HepG2 (cell line): Measurements from ENCODE around the gene LONP1. TPM values are rescaled to one million over a fixed set of nuclear protein-coding genes. Genes with fewer than 3 reads are reported as not detected.

ENCODE experiments used
- DPF2 ChIP-seq: sonication (generic); formaldehyde crosslinking; IDR thresholded peaks from 2 replicates; pipeline ENCODE4 v1.4.0; 2020; ENCODE audit warnings: mild to moderate bottlenecking, low read depth, missing genetic modification reagents, borderline replicate concordance
- KIAA2018 ChIP-seq: sonication (generic); formaldehyde crosslinking; IDR thresholded peaks from 2 replicates; pipeline ENCODE4 v1.5.0; 2020; ENCODE audit warnings: mild to moderate bottlenecking, missing genetic modification reagents, borderline replicate concordance
- RARG ChIP-seq: sonication (generic); formaldehyde crosslinking; IDR thresholded peaks from 2 replicates; pipeline ENCODE4 v1.4.0; 2020; ENCODE audit warnings: low read depth, mild to moderate bottlenecking, missing genetic modification reagents
- SIN3B ChIP-seq: fragments of 150-350 bp; IDR thresholded peaks from 2 replicates; pipeline ENCODE4 v1.6.1; 2014; ENCODE audit warnings: low read length
- SOX5 ChIP-seq: IDR thresholded peaks from 2 replicates; pipeline ENCODE4 v1.6.1; 2016; ENCODE audit warnings: borderline replicate concordance
- STAT6 ChIP-seq: sonication (generic); formaldehyde crosslinking; IDR thresholded peaks from 2 replicates; pipeline ENCODE4 v1.4.0; 2020; ENCODE audit warnings: missing genetic modification reagents, mild to moderate bottlenecking, borderline replicate concordance
- TBL1XR1 ChIP-seq: fragments of 150-350 bp; IDR thresholded peaks from 2 replicates; pipeline ENCODE4 v1.6.1; 2014; ENCODE audit warnings: borderline replicate concordance, low read length; ENCODE audit not compliant: partially characterized antibody
- TFDP2 ChIP-seq: sonication (generic); formaldehyde crosslinking; IDR thresholded peaks from 2 replicates; pipeline ENCODE4 v1.4.0; 2020; ENCODE audit warnings: missing genetic modification reagents
- YEATS4 ChIP-seq: sonication (generic); formaldehyde crosslinking; IDR thresholded peaks from 2 replicates; pipeline ENCODE4 v1.4.0; 2020; ENCODE audit warnings: missing genetic modification reagents, borderline replicate concordance
- ZBTB33 ChIP-seq: sonication (generic); formaldehyde crosslinking; IDR thresholded peaks from 2 replicates; pipeline ENCODE4 v1.4.0; 2020; ENCODE audit warnings: missing genetic modification reagents
- ZC3H4 ChIP-seq: sonication (generic); formaldehyde crosslinking; IDR thresholded peaks from 2 replicates; pipeline ENCODE4 v1.4.0; 2020; ENCODE audit warnings: missing genetic modification reagents, borderline replicate concordance
- ZNF24 ChIP-seq: fragments of 450-650 bp; IDR thresholded peaks from 2 replicates; pipeline ENCODE4 v1.6.1; 2017; ENCODE audit warnings: antibody characterized with exemption, mild to moderate bottlenecking
- ZNF839 ChIP-seq: sonication (generic); formaldehyde crosslinking; IDR thresholded peaks from 2 replicates; pipeline ENCODE4 v1.4.0; 2020; ENCODE audit warnings: missing genetic modification reagents, mild to moderate bottlenecking, borderline replicate concordance
- ZSCAN21 ChIP-seq: sonication (generic); formaldehyde crosslinking; IDR thresholded peaks from 2 replicates; pipeline ENCODE4 v1.8.0; 2022; ENCODE audit warnings: mild to moderate bottlenecking, missing genetic modification reagents, moderate library complexity, borderline replicate concordance
- polyA plus RNA-seq, 8 experiments: library from polyadenylated mRNA; depleted of rRNA in 3 of 8; stranded (reverse) in 7 of 8; unstranded in 1 of 8; fragments of >200 nt; fragmentation: Illumina TruSeq in 4 of 8; extraction: Trizol in 4 of 8; gene quantifications; 2 replicates each; pipeline versions ENCODE4 v1.2.1 to v1.2.3, GENCODE V29; 2011 to 2016; ENCODE audit warnings: low read depth in 4 of 8, missing spikeins in 1 of 8, mixed read lengths in 1 of 8; ENCODE audit not compliant: insufficient read depth in 1 of 8
- total RNA-seq, 5 experiments: library from RNA; depleted of rRNA; stranded (reverse); fragments of >200 nt; fragmentation: Illumina TruSeq; extraction: Trizol; gene quantifications; 2 replicates each; pipeline ENCODE4 v1.2.3, GENCODE V29; 2016; ENCODE audit warnings: low read depth in 1 of 5

Gene LONP1
- total and polyA plus RNA-seq, 2 of the 13 experiments (the other 11 are each of a cell fraction or from before 2014, with no cell fraction given), result 59.5 to 76.8 TPM

- TF ChIP-seq STAT6 (CRISPR knock-in tag) (peak; percentile 81; the same call in 1 of the 2 replicates), ZC3H4 (no peak), DPF2 (CRISPR knock-in tag) (no peak), KIAA2018 (CRISPR knock-in tag) (no peak), ZBTB33 (CRISPR knock-in tag) (peak; percentile 86), ZNF24 (no peak), ZSCAN21 (CRISPR knock-in tag) (peak; percentile 53), TFDP2 (CRISPR knock-in tag) (peak; percentile 94), SOX5 (CRISPR knock-in tag) (peak; percentile 56), TBL1XR1 (no peak), YEATS4 (CRISPR knock-in tag) (peak; percentile 96), RARG (CRISPR knock-in tag) (no peak), ZNF839 (CRISPR knock-in tag) (peak; percentile 84), SIN3B (peak; percentile 93)
Measured at GRCh38 chr19:5719961-5720790, at the start of gene LONP1, which contains the start of gene CATSPERD (continued).
